DMS 273 treated with DMSO at 0.1 percent for 48 hours (cell line): ENCODE measurements around the gene ESRRA.
A peak's percentile ranks its signal among the peaks of the same experiment; 100 is the strongest.

Source experiments
- DNase-seq: peaks from one replicate; lab custom pipeline; 2025; lab: John Stamatoyannopoulos, UW

Gene ESRRA

GRCh38 chr11:64275031-64275800 lies 30.1 kb upstream of the ESRRA start:
- no peak for DNase-seq

- no peak for DNase-seq
Observed at GRCh38 chr11:64275841-64276240, 29.5 kb upstream of the ESRRA start.

DNA sequence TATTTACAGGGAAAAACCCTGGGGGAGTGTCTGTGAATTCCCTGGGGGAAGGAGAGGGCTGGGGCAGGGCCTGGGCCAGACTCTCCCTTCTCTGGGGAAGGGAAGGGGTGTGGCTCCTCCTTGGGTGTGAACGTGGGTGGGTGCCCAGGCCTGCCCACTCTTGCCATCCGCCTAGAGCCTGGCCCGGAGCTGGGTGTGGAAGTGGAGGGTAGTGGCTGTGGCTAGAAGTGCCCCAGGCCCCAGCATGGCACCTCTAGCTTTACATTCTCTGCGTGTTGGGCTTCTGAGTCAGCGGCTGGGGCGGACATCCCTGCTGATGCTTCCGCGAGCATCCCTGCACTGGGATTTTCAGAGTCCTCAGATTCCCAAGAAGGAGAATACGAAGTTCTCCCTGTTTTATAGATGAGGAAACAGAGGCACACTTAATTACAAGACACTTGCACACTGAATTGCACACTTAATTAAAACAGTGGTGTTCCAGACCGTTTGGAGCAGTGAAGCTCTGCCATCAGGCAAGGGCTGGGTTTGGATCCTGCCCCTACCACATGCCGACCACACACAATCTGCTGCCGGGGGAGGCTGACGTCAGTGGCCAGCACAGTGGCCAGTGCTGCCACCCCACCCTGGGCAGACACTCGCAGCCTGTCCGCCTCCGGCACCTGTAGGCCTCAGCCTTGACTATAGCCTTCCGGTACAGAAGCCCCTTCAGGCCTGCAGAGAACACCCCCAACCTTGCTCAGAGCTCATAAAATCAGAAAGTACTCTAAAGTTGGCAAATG lies 28.5 kb upstream of the ESRRA start:
- DNase-seq = no peak

DNA sequence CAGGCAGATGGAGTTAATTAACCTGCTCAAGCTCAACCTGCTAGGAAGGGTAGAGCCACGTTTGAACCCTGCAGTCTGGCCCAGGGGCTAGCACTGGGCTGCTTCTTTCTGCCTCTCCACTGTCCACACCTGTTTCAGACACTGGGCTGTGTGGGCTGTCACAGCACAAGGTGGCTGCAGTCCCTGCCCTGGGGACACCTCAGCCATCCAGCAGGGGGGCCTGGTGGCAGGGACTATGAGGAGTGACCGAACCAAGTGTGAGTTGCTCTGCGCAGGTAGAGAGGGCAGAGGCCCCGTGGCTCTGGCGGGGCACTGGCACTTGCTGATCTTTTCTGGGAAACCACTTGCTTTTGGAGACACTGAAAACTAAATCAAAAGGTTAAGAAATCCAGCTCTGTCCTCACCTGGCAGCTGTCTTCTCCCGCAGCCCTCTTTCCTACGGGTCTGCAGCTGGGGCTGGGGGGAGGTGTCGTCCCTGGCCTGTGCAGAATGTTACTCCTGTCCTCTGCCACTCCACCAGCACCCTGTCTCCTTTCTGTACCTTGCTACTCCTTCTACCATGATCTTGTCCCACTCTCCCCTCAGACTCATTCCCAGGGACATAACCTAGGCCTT lies 26.6 kb upstream of the ESRRA start:
- no peak for DNase-seq

DNA sequence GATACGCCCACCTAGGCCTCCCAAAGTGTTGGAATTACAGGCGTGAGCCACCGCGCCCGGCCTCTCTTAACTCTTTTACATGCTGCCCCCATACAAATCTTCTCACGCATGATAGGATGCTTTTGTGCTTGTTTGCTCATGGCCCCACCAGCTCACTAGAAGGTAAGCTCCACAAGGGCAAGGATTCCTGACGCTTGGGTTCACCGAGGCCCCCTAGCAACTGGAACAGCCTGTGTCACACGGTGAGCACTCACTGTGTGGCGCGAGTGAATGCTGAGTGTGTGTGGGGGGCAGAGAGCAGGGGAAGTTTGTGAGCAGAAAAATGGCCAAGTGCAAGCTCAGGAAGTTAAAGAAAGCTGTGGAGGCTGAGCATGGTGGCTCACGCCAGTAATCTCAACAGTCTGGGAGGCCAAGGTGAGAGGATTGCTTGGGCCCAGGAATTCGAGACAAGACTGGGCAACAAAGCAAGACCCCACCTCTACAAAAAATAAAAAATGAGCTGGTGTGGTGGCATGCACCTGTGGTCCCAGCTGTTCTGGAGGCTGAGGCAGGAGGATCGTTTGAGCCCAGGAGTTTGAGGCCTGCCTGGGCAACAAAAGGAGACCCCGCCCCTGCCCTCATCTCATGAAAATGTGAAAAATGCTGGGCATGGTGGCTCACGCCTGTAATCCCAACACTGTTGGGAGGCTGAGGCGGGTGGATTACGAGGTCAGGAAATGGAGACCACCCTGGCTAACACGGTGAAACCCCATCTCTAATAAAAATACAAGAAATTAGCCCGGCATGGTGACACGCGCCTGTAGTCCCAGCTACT lies 23.2 kb upstream of the ESRRA start:
- DNase-seq = no peak

DNA sequence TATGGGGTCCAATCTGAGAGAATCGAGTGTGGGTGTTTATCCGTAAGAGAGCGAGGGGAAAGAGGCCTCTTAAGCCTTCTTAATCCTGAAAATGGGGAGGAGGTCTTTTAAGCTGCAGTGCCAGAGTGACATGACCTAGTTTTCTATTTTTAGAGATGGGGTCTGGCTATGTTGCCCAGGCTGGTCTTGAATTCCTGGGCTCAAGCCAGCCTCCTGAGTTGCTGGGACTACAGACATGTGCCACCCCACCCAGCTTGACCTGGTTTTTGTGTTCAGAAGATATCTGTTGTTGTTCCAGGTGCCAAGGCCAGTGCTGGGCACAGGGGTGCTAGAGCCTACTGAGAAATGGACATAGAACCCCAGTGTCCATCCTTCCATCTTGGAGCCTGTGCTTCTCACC lies 22.2 kb upstream of the ESRRA start:
- DNase-seq = no peak

DNA sequence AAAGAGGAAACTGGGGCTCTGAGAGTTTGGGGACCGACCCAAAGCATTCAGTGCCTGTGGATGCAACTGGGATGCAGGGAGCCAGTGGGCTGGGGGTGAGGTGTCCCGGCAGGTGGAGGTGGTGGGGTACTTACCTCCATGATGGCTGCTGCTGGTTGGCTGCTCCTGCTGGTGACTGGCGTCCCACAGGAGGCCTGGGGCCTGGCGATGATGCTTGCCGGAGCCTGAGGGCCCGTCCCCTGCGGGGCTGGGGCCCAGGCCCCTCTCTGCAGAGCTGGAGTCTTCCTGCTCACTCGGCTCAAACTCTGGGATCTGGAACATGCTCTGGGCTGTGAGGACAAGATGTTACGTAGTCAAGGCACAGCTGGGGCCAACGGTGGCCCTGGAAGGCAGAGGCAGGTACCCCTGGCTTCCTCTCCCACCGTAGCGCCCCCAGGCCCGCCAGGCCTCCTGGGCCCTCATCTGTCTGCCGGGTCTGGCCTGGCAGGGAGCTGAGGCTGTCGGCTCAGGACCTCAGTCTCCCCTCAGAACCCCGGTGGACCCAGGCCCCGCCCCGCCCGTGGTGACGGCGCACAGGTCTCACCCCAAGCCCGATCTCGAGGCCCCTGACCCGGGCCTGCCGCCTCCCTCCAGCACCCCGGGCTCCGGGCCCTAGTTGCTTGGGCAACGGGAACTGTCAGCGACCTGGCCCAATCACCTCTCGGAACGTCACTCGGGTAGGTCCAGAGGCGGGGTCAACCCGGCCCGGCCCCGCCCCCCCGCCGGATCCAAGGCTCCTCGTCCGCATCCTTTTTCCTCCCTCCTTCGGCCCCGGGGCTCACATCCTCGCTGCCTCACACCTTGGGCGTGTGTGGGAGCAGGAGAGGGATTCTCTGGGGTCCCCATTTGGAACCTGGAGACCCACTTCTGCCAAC lies 21.0 kb upstream of the ESRRA start, which contains the start of gene BAD:
BAD (minus strand) TSS at position 618 of the 914 bp plus-strand sequence; CDS start at position 321, 297 bp downstream.
- peak; percentile 53 for DNase-seq

DNA sequence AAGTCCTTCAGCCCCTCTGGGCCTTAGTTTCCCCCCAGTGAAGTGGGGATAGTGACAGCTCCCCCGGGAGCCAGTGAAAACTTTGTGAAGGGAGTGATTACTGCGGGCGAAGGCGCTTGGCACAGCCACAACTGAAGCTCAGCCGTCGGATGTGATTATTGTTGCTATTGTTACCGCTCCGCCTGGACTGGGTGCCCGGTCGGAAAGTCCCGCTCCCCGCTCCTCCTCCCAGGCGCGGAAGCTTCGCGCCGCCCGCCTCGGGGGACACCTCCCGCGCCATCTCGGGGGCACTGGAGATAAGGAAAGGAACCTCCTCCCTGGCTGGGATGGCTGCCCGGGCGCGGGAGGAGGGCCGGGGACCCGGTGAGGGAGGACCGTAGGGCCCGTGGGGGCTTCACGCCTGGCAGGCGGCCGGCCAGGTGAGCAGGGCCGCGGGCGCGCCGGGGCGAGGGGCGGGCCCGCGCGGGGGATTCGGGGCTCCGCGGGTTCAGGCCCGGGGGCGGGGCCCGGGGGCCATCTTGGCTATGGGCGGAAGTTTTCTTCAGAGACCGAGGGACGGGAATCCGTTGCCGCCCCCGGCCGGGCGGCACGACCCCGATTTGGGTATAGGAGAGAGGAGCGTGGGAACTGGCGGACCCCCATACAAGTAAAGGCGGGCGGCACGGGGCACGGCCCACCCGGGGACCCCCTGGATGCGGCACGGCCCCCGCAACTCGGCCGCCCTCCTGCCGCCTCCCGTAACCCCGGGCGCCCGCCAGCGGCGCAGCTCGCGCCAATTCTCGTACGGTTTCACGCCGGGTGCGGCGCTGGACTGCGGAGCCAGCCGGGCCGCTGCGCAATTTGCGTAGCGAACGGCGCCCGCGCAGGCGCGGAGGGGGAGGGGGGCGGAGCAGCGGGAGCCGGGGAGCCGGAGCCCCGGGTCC lies 20.1 kb upstream of the ESRRA start, which contains the start of gene GPR137:
GPR137 (plus strand) TSS at position 887 of the 923 bp plus-strand sequence. CDS start 677 bp downstream, outside the sequence.
- DNase-seq = no peak

- peak; percentile 23 for DNase-seq
Observed at GRCh38 chr11:64285885-64286800, 19.2 kb upstream of the ESRRA start.

DNA sequence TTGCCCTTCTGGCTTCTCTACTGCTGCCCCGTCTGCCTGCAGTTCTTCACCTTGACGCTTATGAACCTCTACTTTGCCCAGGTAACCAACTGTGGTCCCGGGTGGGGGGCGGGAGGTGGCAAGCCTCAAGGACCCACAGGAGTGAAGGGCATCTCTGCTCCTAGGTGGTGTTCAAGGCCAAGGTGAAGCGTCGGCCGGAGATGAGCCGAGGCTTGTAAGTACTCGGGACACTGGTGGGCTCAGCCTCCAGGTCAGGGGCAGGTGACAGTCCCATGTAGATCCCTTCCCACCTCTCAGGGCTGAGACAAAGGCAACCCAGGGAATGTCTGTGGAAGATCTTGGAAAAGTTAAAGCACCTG lies 18.5 kb upstream of the ESRRA start:
- no peak for DNase-seq

GRCh38 chr11:64287676-64288352 lies 17.5 kb upstream of the ESRRA start:
- DNase-seq = no peak

- DNase-seq = no peak
Observed at GRCh38 chr11:64288353-64288750, 17.0 kb upstream of the ESRRA start.

DNA sequence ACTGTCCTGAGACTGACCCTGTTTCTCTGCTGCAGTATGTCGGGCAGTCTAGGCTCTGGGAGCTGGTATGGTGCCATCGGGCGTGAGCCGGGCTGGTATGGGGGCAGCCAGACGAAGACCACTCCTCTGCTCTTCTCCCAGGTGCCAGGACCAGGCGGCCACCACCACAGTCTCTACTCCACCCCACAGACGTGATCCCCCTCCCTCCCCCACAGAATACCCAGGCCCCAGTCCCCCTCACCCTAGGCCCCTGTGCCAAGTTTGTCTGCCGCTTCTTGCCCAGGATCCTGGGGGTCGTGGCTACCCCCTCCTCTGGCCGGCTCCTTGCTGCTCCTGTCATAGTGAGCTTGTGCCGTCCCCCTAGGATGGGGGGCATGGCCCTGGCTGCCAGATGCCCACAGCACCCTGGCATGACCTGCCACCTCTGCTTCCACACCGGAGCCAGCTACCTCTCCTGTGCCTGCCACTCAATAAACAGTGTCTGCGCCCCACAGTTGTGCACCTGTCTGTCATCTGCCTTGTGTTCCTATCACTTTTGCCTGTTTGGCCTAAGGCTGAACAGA lies 16.2 kb upstream of the ESRRA start:
- no peak for DNase-seq

DNA sequence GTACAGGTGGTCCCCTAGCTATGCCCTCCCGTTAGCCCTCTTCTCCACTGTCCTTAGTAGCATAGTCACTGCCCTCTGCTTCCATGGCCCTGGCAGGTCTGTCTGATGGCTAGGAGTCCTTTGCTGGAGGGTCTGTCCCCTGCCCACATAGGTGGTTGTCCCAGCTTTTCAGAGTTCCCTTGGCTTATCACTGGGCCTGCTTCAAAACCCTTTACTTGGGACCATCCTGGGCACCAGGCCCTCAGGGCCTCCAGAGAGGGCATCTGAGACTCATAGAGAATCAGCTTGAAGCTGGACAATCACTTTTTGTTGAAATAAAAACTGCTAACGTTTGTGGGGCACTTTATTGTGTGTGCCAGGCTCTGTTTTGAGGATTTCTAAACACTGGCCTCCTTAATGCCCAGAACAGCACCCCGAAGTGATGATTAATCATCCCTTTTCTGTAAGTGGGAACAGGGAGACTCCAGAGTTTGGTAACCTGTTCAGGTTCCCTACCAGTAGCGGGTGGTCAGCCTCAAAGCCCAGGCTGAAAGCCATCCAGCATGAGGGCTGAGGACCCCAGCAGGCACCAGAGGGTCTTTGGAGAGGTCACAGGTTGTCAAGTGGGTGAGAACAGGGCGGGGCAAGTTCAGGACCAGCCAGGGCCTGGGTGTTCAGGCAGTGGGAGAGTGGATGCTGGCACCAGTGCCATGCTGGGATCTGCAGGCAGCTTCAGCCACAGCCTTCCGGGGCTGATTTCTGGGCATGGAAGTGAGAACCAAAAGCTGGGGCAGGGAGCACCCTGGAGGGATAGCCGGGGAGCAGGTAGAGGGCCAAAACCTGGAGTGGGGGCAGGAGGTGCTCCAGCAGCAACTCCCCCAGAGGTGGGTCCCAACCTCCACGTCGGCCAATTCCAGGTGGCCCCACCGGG lies 14.7 kb upstream of the ESRRA start:
- DNase-seq = no peak

GRCh38 chr11:64291262-64291751 lies 14.0 kb upstream of the ESRRA start, which contains the start of gene KCNK4:
Gene KCNK4 (plus strand): TSS chr11:64291302. CDS start chr11:64293019, 1,717 bp downstream.
- DNase-seq = no peak

DNA sequence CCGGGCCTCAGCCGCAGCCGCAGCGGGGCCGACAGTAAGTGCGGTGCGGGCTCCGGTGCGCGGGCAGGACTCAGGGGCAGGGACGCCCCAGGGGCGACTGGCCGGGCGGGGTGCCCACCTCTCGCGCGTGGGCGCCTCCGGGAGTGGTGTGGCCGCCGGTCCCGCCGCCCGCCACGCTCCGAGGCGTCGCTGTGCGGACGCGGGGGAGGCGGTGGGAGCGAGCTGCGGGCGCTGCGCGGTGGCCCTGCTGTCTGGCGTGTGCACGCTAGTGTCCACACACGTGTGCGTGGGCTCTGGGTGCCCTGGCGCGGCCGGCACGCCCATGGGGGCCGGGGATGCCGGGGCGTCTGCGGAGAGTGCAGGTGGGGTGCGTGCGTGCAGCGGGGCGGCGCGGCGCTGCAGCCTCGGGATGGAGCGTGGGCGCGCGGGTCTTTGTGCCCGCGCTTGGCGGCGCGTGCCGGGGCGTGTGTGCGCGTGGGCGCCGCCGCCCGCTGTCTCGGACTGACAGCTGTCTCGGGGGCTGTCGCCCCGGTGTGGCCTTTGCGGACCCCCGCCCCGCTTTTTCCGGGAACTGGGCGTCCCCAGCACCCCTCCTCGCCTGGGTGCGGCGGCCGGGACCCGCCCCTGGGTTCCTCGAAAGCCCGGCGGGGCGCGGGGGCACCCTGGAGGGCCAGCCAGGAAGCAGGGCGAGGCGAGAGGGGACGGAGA lies 13.4 kb upstream of the ESRRA start:
- no peak for DNase-seq
